HepG2 (cell line): Measurements from ENCODE around the gene PRDM12. TPM values are rescaled to one million over a fixed set of nuclear protein-coding genes. Genes with fewer than 3 reads are reported as not detected.
A peak's percentile ranks its signal among the peaks of the same experiment; 100 is the strongest.

Experiments used
- GLI4 ChIP-seq: sonication (generic); formaldehyde crosslinking; IDR thresholded peaks from 2 replicates; pipeline ENCODE4 v1.5.1; 2020; ENCODE audit warnings: missing genetic modification reagents, mild to moderate bottlenecking, moderate library complexity, borderline replicate concordance
- HMG20B ChIP-seq: conservative IDR thresholded peaks from 2 replicates; pipeline ENCODE4 v1.6.1; 2016; ENCODE audit warnings: missing genetic modification reagents, missing compliant biosample characterization
- HMGXB3 ChIP-seq: sonication (generic); formaldehyde crosslinking; IDR thresholded peaks from 2 replicates; pipeline ENCODE4 v1.4.0; 2020; ENCODE audit warnings: missing genetic modification reagents, borderline replicate concordance
- MEIS2 ChIP-seq: sonication (generic); formaldehyde crosslinking; IDR thresholded peaks from 2 replicates; pipeline ENCODE4 v1.9.0; 2021; ENCODE audit warnings: mild to moderate bottlenecking, missing genetic modification reagents
- PATZ1 ChIP-seq: sonication (generic); formaldehyde crosslinking; IDR thresholded peaks from 2 replicates; pipeline ENCODE4 v1.4.0; 2020; ENCODE audit warnings: missing genetic modification reagents
- PCBP2 ChIP-seq: fragments of 200-400 bp; formaldehyde crosslinking; optimal IDR thresholded peaks from 2 replicates; pipeline ENCODE3; 2018; ENCODE audit warnings: low read length, low read depth; ENCODE audit not compliant: poor library complexity, severe bottlenecking
- RCOR2 ChIP-seq: IDR thresholded peaks from 2 replicates; pipeline ENCODE4 v1.6.1; 2016; ENCODE audit warnings: missing biosample characterization, missing genetic modification reagents
- SIN3B ChIP-seq: fragments of 150-350 bp; IDR thresholded peaks from 2 replicates; pipeline ENCODE4 v1.6.1; 2014; ENCODE audit warnings: low read length
- SMAD3 ChIP-seq: sonication (generic); formaldehyde crosslinking; IDR thresholded peaks from 2 replicates; pipeline ENCODE4 v1.4.0; 2020; ENCODE audit warnings: missing genetic modification reagents
- SP4 ChIP-seq: sonication (generic); formaldehyde crosslinking; IDR thresholded peaks from 2 replicates; pipeline ENCODE4 v1.8.1; 2023; ENCODE audit warnings: mild to moderate bottlenecking, missing genetic modification reagents
- ZBTB1 ChIP-seq: sonication (generic); formaldehyde crosslinking; IDR thresholded peaks from 2 replicates; pipeline ENCODE4 v1.4.0; 2020; ENCODE audit warnings: missing genetic modification reagents, borderline replicate concordance
- ZNF24 ChIP-seq: fragments of 450-650 bp; IDR thresholded peaks from 2 replicates; pipeline ENCODE4 v1.6.1; 2017; ENCODE audit warnings: antibody characterized with exemption, mild to moderate bottlenecking
- ZNF281 ChIP-seq: sonication (generic); formaldehyde crosslinking; IDR thresholded peaks from 2 replicates; pipeline ENCODE4 v1.4.0; 2020; ENCODE audit warnings: missing genetic modification reagents, borderline replicate concordance
- ZNF512B ChIP-seq: sonication (generic); formaldehyde crosslinking; IDR thresholded peaks from 2 replicates; pipeline ENCODE4 v1.5.1; 2020; ENCODE audit warnings: missing genetic modification reagents, mild to moderate bottlenecking, borderline replicate concordance
- ZNF558 ChIP-seq: sonication (generic); formaldehyde crosslinking; IDR thresholded peaks from 2 replicates; pipeline ENCODE4 v1.9.0; 2022; ENCODE audit warnings: mild to moderate bottlenecking, missing genetic modification reagents, borderline replicate concordance
- ZNF724P ChIP-seq: sonication (generic); formaldehyde crosslinking; IDR thresholded peaks from 2 replicates; pipeline ENCODE4 v1.8.0; 2022; ENCODE audit warnings: missing genetic modification reagents, borderline replicate concordance
- polyA plus RNA-seq, 8 experiments: library from polyadenylated mRNA; depleted of rRNA in 3 of 8; stranded (reverse) in 7 of 8; unstranded in 1 of 8; fragments of >200 nt; fragmentation: Illumina TruSeq in 4 of 8; extraction: Trizol in 4 of 8; gene quantifications; 2 replicates each; pipeline versions ENCODE4 v1.2.1 to v1.2.3, GENCODE V29; 2011 to 2016; ENCODE audit warnings: low read depth in 4 of 8, missing spikeins in 1 of 8, mixed read lengths in 1 of 8; ENCODE audit not compliant: insufficient read depth in 1 of 8
- total RNA-seq, 5 experiments: library from RNA; depleted of rRNA; stranded (reverse); fragments of >200 nt; fragmentation: Illumina TruSeq; extraction: Trizol; gene quantifications; 2 replicates each; pipeline ENCODE4 v1.2.3, GENCODE V29; 2016; ENCODE audit warnings: low read depth in 1 of 5

Gene PRDM12
- total and polyA plus RNA-seq, 2 of the 13 experiments (the other 11 are each of a cell fraction or from before 2014, with no cell fraction given), result 0.04 to 0.07 TPM

- TF ChIP-seq HMGXB3 (CRISPR knock-in tag) (0 out of 2 replicates have a peak, but pooled peaks have one; percentile 63), HMG20B (no peak), SIN3B (no peak), GLI4 (CRISPR knock-in tag) (no peak), SMAD3 (CRISPR knock-in tag) (no peak), ZNF724P (CRISPR knock-in tag) (no peak), ZBTB1 (CRISPR knock-in tag) (no peak), PATZ1 (CRISPR knock-in tag) (peak; percentile 43; the same call in 1 of the 2 replicates), ZNF512B (CRISPR knock-in tag) (no peak), ZNF281 (CRISPR knock-in tag) (peak; percentile 53), SP4 (CRISPR knock-in tag) (no peak), PCBP2 (no peak), ZNF24 (no peak), MEIS2 (CRISPR knock-in tag) (peak; percentile 72; the same call in 1 of the 2 replicates), RCOR2 (CRISPR knock-in tag) (no peak), ZNF558 (no peak; the same call in 1 of the 2 replicates)
Measured at GRCh38 chr9:130680836-130681768, 16.7 kb downstream of the PRDM12 start (continued).
